ENCODE data around the gene TMEM256.

The TMEM256 gene

DNA sequence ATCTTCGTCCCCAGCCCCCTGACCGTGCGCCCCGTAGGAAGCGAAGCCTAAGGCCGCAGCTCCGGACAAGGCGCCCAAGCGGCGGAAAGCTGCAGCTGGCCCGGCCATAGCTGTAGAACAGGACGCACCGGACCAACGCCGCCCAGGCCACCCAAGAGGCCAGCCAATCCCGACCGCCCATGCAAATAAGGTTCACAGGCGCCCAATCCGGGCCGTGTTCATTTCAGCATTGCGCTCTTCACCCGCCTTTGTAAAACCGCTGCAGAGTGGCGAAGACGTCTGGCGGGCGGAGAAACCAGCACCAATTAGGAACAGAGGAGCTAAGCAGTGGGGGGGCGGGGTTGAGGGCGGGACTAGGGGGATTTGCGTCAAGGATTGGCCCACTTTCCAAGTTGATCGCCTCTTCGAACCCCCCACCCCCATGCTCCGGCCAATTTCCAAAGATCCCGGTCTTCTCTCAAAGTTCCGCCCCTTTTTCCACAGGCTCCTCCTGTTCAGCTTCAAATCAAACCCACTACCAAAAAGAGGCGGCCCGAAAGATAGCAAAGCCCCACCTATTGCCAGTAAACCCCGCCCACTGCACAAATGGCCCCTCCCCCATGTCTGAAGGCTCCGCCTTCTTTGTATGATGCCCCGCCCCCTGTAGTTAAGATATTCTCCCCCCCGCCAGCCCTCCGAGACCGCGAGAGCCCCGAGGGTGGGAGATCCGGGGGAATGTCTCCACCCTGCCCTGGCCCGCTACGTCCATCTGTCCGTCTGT is at the start of gene TMEM256:
TMEM256 (minus strand) TSS at position 121 of the 760 bp plus-strand sequence; CDS start at position 108, 13 bp downstream.
- in situ Hi-C loops (cut with MboI; ENCODE audit: low sequenced_read_pairs): no loop called here

DNA sequence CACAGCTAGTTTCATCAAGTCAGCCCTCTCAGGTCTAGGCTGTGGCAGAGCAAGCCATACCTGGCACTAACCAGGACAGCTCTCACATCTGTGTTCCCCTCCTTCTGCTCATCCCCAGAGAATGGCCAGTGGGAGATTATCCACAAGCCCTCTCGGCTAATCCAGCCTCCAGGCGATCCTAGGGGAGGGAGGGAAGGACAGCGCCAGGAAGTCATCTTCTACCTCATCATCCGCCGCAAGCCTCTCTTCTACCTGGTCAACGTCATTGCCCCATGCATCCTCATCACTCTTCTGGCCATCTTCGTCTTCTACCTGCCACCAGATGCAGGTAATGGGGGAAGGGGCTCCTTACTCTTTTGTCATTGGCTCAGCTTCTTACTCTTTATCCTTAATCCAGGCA is 44.6 kb upstream of the TMEM256 start:
- in situ Hi-C loops (cut with MboI; ENCODE audit: low sequenced_read_pairs): no loop called here

DNA sequence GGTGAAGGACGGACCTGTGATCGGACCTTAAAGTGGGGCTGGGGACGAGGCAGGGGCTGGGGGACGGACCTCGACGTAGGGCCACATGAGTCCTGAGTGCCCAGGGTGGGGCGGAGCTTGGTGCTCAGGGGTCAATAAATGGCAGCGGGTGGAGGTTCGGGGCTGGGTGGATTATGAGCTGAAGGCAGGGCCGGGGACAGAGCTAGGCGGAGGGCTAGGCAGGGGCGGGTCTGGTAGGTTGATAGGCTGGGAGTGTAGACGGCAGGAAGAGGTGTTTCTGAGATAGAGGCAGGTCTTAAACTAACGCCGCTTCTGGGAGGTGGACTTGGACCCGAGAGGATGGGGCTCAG is 41.7 kb upstream of the TMEM256 start:
- in situ Hi-C loops (cut with MboI; ENCODE audit: low sequenced_read_pairs): no loop called here

DNA sequence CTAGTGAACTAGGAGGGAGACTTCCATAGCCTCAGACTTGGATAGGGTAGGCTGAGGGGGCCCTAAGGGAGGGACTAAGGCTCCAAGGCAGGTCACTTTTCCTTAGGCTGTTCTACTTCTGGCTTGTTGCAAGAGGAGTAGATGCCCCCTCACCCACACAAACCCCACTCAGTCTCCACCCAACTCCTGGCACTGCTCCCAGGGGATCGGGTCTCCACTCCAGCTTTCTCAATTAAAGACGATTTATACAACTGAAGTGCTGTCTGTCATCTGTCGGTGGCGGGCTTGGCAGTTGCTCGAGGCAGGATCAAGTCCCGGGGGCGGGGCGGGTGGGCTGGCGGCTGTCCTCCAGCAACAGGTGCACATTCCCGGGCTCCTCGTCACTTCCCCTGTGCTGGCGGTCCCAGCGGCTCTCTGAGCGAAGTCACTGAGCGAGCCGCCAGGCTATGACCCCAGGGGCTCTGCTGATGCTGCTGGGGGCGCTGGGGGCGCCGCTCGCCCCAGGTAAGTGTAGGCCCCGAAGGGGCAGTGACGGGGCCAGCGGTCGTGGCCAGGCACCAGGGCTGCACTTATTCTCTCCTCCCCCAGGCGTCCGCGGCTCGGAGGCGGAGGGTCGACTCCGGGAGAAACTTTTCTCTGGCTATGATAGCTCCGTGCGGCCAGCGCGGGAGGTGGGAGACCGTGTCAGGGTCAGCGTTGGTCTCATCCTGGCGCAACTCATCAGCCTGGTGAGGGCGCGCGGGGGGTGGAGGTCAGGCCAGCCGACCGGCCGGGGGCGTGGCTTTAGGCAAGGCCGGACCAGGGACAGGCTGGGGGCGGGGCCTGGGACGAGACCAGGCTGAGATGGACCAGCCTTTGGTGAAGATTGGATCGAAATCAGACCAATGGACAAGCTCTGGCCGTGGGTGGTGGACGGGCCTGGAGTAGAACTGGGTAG is 41.1 kb upstream of the TMEM256 start, which contains the start of gene CHRNB1:
CHRNB1 (plus strand) TSS at position 380 of the 937 bp plus-strand sequence; CDS start at position 447, 67 bp downstream.
- in situ Hi-C loops (cut with MboI; ENCODE audit: low sequenced_read_pairs): no loop called here

DNA sequence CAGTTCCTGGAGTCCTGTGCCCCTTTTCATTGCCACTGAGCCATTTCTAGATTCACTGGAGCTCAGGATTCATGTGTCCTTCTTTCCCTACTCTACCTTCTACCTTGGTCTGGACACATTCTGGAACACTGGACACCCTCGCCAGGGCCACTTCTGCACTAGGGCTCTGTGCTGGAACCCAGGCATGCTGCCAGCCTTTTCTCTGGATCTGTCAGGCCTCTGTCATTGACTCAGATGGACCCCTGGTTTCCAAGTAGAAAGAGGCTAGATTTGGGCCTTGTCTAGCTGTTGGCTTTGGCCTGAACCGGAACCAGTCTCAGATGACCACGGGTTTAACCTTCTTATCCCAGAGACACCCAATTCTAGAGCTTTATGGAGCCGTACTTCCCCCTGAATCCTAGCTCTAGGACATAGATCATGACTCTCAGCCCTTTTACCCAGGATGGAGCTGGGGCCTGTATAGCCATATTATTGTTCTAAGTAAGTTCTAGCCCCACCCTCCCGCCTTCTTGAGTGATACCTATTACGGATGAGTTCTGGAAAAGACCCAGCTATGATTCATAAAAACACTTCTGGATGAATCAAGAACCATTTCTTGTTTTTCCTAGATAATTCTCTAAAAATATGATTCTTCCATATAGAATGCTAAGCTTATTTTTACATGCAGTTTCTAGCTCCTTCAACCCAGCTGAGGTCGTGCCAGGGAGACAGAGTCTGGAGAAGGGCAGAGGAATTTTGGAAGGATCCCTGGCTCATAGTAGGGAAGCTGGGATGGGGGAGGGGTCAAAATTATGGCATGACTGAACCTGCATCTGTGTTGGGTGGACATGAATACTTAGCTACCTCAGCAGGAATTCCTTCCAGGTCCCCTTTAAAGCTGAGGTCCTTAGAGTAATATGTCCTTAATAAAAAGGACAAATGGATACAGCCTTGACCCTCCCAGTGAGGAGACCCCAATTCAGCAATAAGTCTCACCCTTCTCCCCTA is 39.9 kb upstream of the TMEM256 start:
- in situ Hi-C loops (cut with MboI; ENCODE audit: low sequenced_read_pairs): no loop called here

DNA sequence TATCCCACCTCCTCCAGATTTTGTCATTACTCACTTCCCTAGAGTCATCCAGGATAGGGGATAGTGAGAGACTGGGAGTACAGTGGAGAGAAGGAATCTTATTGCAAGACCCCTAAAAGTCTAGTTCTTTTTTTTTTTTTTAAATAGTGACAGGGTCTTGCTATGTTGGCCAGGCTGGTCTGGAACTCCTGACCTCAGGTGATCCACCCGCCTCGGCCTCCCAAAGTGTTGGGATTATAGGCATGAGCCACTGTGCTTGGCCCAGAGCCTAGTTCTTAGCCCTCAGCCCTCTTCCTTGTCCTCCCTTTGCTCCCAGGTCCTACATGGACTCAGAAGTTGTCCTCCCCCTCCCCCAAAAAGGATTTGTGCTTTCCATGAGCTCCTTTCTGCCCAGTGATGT is 38.2 kb upstream of the TMEM256 start:
- in situ Hi-C loops (cut with MboI; ENCODE audit: low sequenced_read_pairs): no loop called here

DNA sequence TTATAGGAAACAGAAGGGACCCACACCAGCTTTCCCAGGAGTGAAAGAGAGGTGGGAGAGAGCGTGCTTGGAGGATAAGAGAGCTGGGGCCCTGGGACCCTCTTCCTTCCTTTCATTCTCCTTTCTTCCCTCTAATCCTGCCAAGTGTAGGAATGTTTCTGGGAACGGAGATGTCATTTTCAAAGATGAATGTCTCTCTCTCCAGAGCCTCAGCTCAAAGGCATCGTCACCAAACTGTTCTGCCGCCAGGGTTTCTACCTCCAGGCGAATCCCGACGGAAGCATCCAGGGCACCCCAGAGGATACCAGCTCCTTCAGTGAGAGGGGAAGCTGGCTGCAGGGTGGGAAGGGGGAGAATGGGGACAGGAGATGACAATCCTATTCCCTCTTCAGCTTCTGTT is 37.4 kb upstream of the TMEM256 start:
- in situ Hi-C loops (cut with MboI; ENCODE audit: low sequenced_read_pairs): no loop called here

DNA sequence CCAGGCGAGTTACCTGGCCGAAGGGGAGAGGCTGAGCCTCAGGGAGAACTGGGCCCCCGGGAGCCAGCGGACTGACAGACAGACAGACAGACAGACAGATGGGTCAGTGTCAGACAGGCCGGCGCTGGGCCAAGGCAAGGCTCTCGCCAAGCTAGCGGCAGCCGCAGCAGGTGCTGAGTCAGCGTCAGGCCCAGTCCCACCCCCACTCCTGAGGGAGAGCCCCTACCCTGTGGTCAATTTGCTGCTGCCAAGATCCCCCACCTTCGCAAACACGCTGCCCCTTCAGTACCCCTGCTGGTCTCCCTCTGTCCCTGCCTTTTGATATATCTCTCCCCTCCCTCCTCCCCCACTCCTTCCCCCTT is 36.9 kb upstream of the TMEM256 start:
- in situ Hi-C loops (cut with MboI; ENCODE audit: low sequenced_read_pairs): no loop called here

DNA sequence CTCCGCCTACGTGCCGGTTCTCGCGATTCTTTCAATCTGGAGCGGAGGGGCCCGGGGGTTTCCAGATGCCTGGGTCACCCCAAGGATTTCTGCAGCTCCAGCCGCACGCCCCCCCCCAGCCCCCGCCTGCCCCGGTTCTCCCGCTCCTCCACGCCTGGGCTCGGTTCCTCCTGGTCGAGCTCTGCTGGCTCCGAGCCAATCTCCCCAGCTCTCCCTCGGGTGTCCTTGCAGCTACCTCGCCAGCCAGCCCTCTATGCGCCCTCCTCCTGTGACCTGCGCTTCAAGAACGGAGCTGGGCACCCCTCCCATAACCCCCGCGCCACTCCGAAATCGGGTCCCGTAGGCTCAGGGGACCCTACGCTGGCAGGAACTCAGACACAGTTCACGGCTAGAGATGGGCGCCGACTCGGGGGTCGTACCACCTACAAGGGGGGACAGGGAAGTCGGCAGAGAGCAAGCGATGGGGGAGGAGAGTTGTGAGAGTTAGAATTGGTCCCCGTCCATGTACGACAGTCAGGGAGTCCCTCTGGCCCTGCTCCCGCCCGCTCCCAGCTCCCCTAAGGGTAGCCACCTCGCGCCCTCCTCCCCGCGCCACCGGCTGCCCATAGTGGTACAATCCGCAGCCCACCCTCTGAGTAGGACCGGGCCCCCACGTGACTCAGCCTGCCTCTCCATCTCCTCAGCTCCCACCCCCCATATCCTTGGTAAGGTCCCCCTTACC is 36.4 kb upstream of the TMEM256 start:
- in situ Hi-C loops (cut with MboI; ENCODE audit: low sequenced_read_pairs): no loop called here

DNA sequence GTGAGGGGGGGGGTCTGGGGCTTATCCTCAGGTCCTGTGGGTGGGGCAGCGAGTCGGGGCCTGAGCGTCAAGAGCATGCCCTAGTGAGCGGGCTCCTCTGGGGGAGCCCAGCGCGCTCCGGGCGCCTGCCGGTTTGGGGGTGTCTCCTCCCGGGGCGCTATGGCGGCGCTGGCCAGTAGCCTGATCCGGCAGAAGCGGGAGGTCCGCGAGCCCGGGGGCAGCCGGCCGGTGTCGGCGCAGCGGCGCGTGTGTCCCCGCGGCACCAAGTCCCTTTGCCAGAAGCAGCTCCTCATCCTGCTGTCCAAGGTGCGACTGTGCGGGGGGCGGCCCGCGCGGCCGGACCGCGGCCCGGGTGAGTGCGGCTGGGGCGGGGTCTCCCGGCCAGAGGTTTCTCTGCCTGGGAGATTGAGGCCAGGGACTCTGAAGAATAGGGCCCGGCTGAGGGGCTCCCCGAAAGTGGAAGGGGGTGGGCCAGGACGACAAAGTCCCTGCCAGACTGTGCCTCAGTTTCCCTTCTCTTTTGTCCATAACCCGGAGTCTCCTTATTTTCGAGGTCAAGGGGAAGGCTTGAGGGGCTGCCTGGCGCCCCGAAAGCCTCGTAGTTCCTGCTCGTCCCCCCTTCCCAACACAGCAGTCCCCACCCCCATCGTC is 35.7 kb upstream of the TMEM256 start, which contains the start of gene FGF11:
FGF11 (plus strand) TSS at position 51 of the 651 bp plus-strand sequence; CDS start at position 160, 109 bp downstream.
- in situ Hi-C loops (cut with MboI; ENCODE audit: low sequenced_read_pairs): no loop called here

DNA sequence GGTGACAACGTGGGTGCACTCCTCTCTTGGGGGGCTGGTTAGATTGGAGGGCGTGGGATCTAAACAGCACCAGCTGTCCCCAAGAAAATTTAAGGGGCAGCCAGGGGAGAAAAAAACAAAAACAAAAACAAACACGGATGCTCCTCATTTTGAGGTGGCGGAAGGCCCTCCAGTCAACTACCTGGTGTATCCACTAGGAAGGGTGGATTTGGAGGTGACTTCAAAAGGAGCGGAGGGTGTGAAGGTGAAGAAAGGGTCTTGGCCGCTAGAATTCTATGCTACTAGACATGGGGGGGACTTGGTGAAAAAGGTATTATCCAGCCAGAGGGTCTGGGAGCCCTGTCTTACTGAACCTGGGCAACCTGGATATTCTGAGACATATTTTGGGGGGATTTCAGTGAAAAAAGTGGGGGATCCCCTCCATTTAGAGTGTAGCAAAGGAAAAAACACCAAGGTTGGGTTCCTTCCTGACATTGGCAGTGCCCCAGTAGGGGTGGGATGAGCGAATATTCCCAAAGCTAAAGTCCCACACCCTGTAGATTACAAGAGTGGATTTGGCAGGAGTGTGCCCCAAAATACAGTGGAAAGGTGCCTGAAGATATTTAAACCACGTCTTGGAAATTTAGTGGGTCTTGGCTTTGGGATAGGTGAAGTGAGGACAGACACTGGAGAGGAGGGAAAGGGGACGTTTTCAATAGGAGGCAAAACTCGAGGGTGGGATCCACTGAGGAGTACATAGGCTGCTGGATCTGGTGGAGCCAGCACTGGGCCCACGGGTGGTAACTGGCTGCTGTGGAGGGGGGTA is 35.0 kb upstream of the TMEM256 start:
- in situ Hi-C loops (cut with MboI; ENCODE audit: low sequenced_read_pairs): no loop called here

DNA sequence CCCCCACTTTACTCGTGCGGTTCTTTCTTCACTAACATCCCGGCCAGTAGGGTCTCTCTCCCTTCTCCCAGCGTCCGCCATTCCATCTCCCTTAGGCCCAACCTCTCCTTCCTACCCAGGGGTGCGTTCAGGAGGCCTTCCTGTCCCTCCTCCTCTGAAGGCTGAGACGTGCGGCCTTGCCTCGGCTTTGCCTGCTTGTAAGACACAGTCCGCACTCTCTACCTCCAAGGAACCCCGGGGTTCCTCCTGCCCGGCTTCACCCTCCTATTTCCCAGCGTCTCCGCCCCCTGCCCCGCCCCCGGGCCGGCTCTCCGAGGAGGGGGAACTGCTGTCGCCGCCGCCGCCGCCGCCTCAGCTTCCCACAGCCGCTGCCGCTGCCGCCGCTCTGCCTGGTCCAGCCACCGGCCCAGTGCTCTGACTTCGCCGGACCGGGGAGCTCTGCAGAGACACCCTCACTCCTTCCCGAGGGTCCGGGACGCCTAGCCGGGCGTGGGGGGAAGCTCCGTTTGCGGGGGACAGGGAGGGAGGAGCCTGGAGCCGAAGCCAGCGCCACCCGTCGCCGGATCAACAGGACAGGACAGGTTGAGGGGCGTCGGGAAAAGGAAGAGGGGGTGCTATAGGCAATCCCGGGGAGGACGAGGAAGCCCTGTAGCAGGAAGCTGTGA is 34.2 kb upstream of the TMEM256 start:
- in situ Hi-C loops (cut with MboI; ENCODE audit: low sequenced_read_pairs): no loop called here

DNA sequence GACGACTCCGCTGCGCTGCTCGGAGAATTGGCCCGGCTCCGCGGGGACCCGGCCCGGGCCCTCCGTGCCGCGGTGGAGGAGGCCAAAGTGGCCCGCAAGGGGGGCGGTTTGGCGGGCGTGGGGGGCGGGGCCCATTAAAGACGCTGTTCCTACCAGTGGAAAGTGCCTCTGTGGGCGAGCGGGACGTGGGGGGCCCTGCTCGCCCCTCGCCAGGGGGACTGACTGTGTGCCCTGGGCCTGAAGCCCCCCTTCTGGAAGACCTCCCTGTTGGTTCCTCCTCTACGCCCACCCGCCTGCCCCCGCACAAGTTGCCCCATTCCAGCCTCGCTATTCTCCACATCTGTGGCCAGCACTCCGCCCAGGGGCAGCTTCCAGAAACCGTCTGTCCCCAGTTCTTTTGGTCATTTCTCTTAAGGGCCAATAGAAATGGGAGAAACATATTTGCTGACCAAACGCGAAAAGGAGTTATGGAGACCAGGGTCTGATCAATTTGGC is 33.5 kb upstream of the TMEM256 start:
- in situ Hi-C loops (cut with MboI; ENCODE audit: low sequenced_read_pairs): no loop called here

DNA sequence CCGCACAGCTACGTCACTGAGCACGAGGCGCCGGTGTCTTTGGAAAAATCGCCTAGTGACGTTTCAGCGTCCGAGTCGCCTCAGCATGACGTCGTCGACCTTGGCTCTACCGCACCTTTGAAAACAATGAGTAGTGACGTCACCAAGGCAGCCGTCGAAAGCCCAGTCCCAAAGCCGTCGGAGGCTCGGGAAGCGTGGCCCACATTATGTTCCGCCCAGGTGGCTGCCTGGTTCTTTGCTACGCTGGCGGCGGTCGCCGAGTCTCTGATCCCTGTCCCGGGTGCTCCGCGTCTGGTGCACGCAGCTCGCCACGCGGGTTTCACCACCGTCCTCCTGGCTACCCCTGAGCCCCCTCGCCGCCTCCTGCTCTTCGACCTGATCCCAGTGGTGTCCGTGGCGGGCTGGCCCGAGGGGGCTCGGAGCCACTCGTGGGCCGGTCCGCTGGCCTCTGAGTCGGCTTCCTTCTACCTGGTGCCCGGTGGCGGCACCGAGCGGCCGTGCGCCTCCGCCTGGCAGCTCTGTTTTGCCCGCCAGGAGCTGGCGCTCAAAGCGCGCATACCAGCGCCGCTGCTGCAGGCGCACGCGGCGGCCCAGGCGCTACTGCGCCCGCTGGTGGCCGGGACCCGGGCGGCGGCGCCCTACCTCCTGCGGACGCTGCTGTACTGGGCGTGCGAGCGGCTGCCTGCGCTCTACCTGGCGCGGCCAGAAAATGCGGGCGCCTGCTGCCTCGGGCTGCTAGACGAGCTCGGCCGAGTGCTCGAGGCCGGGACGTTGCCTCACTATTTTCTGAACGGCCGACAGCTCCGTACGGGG is 32.9 kb upstream of the TMEM256 start:
- in situ Hi-C loops (cut with MboI; ENCODE audit: low sequenced_read_pairs): no loop called here

DNA sequence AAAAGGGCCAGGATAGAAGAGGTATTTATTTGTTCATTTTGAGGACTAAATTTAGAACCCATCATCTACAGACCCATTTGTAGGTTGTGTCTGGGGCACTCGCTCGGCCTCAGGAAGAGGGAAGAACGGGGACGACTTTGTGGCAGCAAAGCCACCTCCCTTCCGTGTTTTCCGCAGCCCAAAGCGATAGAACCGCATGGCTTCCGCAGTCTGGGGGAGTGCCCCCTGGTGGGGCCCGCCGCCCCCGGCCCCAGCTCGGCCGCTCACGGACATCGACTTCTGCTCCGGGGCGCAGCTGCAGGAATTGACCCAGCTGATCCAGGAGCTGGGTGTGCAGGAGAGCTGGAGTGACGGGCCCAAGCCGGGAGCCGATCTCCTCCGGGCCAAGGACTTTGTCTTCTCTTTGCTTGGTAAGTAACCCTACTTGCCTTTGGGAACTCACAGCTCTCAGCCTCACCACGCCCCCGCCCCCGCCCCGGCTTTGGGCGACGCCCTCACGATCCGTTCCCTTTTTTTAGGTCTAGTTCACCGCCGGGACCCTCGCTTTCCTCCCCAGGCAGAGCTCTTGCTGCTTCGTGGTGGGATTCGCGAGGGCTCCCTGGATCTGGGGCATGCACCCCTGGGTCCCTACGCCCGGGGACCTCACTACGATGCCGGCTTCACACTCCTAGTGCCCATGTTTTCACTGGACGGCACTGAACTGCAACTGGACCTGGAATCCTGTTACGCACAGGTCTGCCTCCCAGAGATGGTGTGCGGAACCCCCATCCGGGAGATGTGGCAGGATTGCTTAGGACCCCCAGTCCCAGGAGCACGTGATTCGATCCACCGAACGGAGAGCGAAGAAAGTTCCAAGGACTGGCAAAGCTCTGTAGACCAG is 32.0 kb upstream of the TMEM256 start:
- in situ Hi-C loops (cut with MboI; ENCODE audit: low sequenced_read_pairs): no loop called here

DNA sequence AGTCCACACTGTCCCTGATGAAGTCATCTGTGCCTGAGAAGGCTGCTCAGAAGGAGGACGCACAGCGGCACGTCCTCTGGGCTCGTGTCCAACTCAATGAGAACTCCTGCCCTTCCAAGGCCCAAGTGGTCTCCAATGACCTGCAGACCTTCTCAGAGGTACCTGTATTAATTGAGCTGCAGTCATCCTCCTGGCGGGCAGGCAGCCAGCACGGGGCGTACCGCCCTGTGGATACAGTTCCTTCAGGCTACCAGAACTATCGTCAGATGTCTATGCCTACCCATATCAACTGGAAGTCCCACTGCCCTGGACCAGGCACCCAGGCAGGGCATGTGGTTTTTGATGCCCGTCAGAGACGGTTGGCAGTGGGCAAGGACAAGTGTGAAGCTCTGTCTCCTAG is 28.4 kb upstream of the TMEM256 start:
- in situ Hi-C loops (cut with MboI; ENCODE audit: low sequenced_read_pairs): no loop called here
